GM12872 (cell line): ENCODE results near the gene NETO1.

ENCODE experiments used
- CTCF ChIP-seq: IDR thresholded peaks from 3 replicates; pipeline ENCODE4 v1.5.1; 2011; ENCODE audit warnings: low read depth, mild to moderate bottlenecking, low read length, moderate library complexity; ENCODE audit not compliant: insufficient read depth

The NETO1 gene

GRCh38 chr18:72820571-72820970, 47.2 kb downstream of the NETO1 start:
- no peak for TF ChIP-seq CTCF

GRCh38 chr18:72819050-72819449, 48.7 kb downstream of the NETO1 start:
- TF ChIP-seq CTCF = no peak

GRCh38 chr18:72811047-72811446, 56.7 kb downstream of the NETO1 start:
- TF ChIP-seq CTCF = no peak

GRCh38 chr18:72808680-72809079, 59.1 kb downstream of the NETO1 start:
- TF ChIP-seq CTCF = no peak

- no peak for TF ChIP-seq CTCF
These were observed 68.7 kb downstream of the NETO1 start for GRCh38 chr18:72799106-72799505.

- TF ChIP-seq CTCF = no peak
These were observed 84.3 kb downstream of the NETO1 start for GRCh38 chr18:72783530-72783929.

- no peak for TF ChIP-seq CTCF
These were observed 92.9 kb downstream of the NETO1 start for GRCh38 chr18:72774914-72775313.

- TF ChIP-seq CTCF = no peak
These were observed 94.9 kb downstream of the NETO1 start for GRCh38 chr18:72772916-72773315.
